Endothelial cell of umbilical vein (primary cell): ENCODE data around the gene RAB5IF. TPM values are rescaled to one million over a fixed set of nuclear protein-coding genes. Genes with fewer than 3 reads are reported as not detected.

Experiments
- BruUV-seq: library from RNA; stranded (reverse); fragments of 400-500 nt; replicated peaks from 2 replicates; lab custom pipeline; 2021; lab: Mats Ljungman, UMichigan
- CTCF ChIA-PET: fragments of 300-600, 350-600 bp; sonication (Branson Sonifier 250); formaldehyde crosslinking; loops from one replicate; lab custom pipeline; 2021; ENCODE audit warnings: antibody characterized with exemption, inconsistent platforms; lab: Charles Lee
- POLR2A ChIA-PET: fragments of 300-600, 350-600 bp; sonication (Branson Sonifier 250); formaldehyde crosslinking; loops from one replicate; lab custom pipeline; 2021; ENCODE audit warnings: antibody characterized with exemption, inconsistent platforms; lab: Charles Lee
- DNase-seq: peaks from one replicate; pipeline ENCODE4 v3.0.0-alpha.2; 2011; ENCODE audit warnings: low read depth, low spot score
- FAIRE-seq: peaks from 2 replicates; lab custom pipeline; 2011; peaks lifted over from hg19 to GRCh38; lab: Jason Lieb, UNC
- H2AFZ ChIP-seq: 2 replicates; pipeline ENCODE4 v1.6.0; 2012; ENCODE audit warnings: low read depth, low read length, control low read depth, inconsistent platforms
- H3K27ac ChIP-seq: 2 replicates; pipeline ENCODE4 v1.5.1; 2011; ENCODE audit warnings: low read depth, mild to moderate bottlenecking, control low read depth, low read length, moderate library complexity; ENCODE audit not compliant: insufficient read depth
- H3K27me3 ChIP-seq, 2 experiments: 2 replicates each; pipeline versions ENCODE4 v1.6.0 to v1.6.1; 2011; ENCODE audit warnings: low read length in 2 of 2, mixed read lengths in 1 of 2; ENCODE audit not compliant: control insufficient read depth in 2 of 2, insufficient read depth in 2 of 2
- H3K36me3 ChIP-seq, 2 experiments: 2 replicates in 1 of 2; 3 replicates in 1 of 2; pipeline ENCODE4 v1.5.1; 2011; ENCODE audit warnings: low read length in 2 of 2, mild to moderate bottlenecking in 1 of 2, moderate library complexity in 1 of 2; ENCODE audit not compliant: control insufficient read depth in 2 of 2, insufficient read depth in 2 of 2; ENCODE audit errors: extremely low read depth in 1 of 2
- H3K4me1 ChIP-seq: 3 replicates; pipeline ENCODE4 v1.5.1; 2011; ENCODE audit warnings: mild to moderate bottlenecking, low read length; ENCODE audit not compliant: control insufficient read depth, insufficient read depth; ENCODE audit errors: extremely low read depth
- H3K4me2 ChIP-seq: 2 replicates; pipeline ENCODE4 v1.6.1; 2011; ENCODE audit warnings: low read length, control low read depth, mixed read lengths; ENCODE audit not compliant: insufficient read depth
- H3K4me3 ChIP-seq, 3 experiments: fragments of 200-600 bp in 1 of 3; sonication (generic), shearing (Covaris generic) in 1 of 3; replicated peaks in 1 of 3; 2 replicates each; pipeline ENCODE4 v1.5.1; 2011 to 2016; ENCODE audit warnings: control low read depth in 3 of 3, low read length in 3 of 3, mild to moderate bottlenecking in 2 of 3, inconsistent platforms in 1 of 3, low read depth in 1 of 3, moderate library complexity in 1 of 3; ENCODE audit not compliant: insufficient read depth in 1 of 3
- H3K79me2 ChIP-seq: 2 replicates; pipeline ENCODE4 v1.6.0; 2012; ENCODE audit warnings: low read length, inconsistent platforms; ENCODE audit not compliant: control insufficient read depth, insufficient read depth
- H3K9ac ChIP-seq: replicated peaks from 2 replicates; pipeline ENCODE3; 2011; ENCODE audit warnings: low read length, control low read depth; ENCODE audit not compliant: insufficient read depth; ENCODE audit errors: extremely low read depth
- H3K9me1 ChIP-seq: replicated peaks from 3 replicates; pipeline ENCODE4 v1.6.0; 2011; ENCODE audit warnings: mild to moderate bottlenecking, low read length; ENCODE audit not compliant: control insufficient read depth, insufficient read depth; ENCODE audit errors: extremely low read depth
- H3K9me3 ChIP-seq: replicated peaks from 2 replicates; pipeline ENCODE4 v1.5.1; 2012; ENCODE audit warnings: low read length, inconsistent platforms; ENCODE audit not compliant: control insufficient read depth, insufficient read depth
- H4K20me1 ChIP-seq: replicated peaks from 2 replicates; pipeline ENCODE3; 2011; ENCODE audit warnings: mild to moderate bottlenecking, low read length; ENCODE audit not compliant: control insufficient read depth, insufficient read depth; ENCODE audit errors: extremely low read depth
- EZH2 ChIP-seq: IDR thresholded peaks from 2 replicates; pipeline ENCODE4 v1.6.1; 2012; ENCODE audit warnings: borderline replicate concordance, low read depth, mild to moderate bottlenecking, moderate library complexity, low read length, inconsistent platforms; ENCODE audit not compliant: severe bottlenecking
- FOS ChIP-seq: IDR thresholded peaks from 2 replicates; pipeline ENCODE4 v1.6.1; 2011; ENCODE audit warnings: mild to moderate bottlenecking, low read length, moderate library complexity, borderline replicate concordance; ENCODE audit not compliant: insufficient read depth
- GATA2 ChIP-seq: IDR thresholded peaks from 2 replicates; pipeline ENCODE4 v1.7.0; 2011; ENCODE audit warnings: low read depth, mild to moderate bottlenecking, moderate library complexity, mixed read lengths, low read length; ENCODE audit not compliant: insufficient read length, insufficient read depth
- JUN ChIP-seq: IDR thresholded peaks from 2 replicates; pipeline ENCODE4 v1.6.1; 2011; ENCODE audit warnings: borderline replicate concordance, low read depth; ENCODE audit not compliant: insufficient read length, insufficient read depth
- MYC ChIP-seq: IDR thresholded peaks from one replicate; pipeline ENCODE4 v1.6.1; 2011; ENCODE audit warnings: mild to moderate bottlenecking, low read depth, low read length
- POLR2A ChIP-seq: IDR thresholded peaks from 2 replicates; pipeline ENCODE4 v1.6.1; 2012; ENCODE audit warnings: low read depth, mild to moderate bottlenecking, control low read depth, low read length
- POLR2AphosphoS5 ChIP-seq: IDR thresholded peaks from 2 replicates; pipeline ENCODE4 v1.6.1; 2012; ENCODE audit warnings: low read depth, mild to moderate bottlenecking, control low read depth, low read length, moderate library complexity; ENCODE audit not compliant: insufficient read depth
- dilution Hi-C: fragments of 300-500 bp; cut with MboI; formaldehyde crosslinking; loops from one replicate; pipeline ENCODE4 v1.15.0; 2019; ENCODE audit warnings: low sequenced_read_pairs; ENCODE audit not compliant: extremely low pct_ligation_motif_present
- intact Hi-C: fragments of 100-400 bp; cut with micrococcal nuclease; formaldehyde crosslinking; loops from one replicate; pipeline ENCODE4 v1.10.0; 2022
- polyA plus RNA-seq, 4 experiments: library from polyadenylated mRNA; depleted of rRNA in 3 of 4; stranded (reverse) in 3 of 4; unstranded in 1 of 4; fragments of >200 nt; gene quantifications; 2 replicates each; pipeline versions ENCODE4 v1.2.1 to v1.2.3, GENCODE V29; 2011 to 2012; ENCODE audit warnings: missing spikeins in 1 of 4
- total RNA-seq: library from RNA; stranded (reverse); gene quantifications from 2 replicates; pipeline ENCODE4 v1.2.3, GENCODE V29; 2021
- TF ChIP-seq, protein P1 (sequence below): IDR thresholded peaks from 2 replicates; pipeline ENCODE4 v1.6.1; 2011; ENCODE audit not compliant: insufficient read depth, insufficient read length
- TF ChIP-seq, protein P2 (sequence below), 2 donors: IDR thresholded peaks; 1 replicate in 1 of 2; 2 replicates in 1 of 2; pipeline ENCODE4 v1.5.1; 2011; ENCODE audit warnings: low read length in 2 of 2, mild to moderate bottlenecking in 2 of 2, moderate library complexity in 2 of 2, control low read depth in 1 of 2, inconsistent platforms in 1 of 2, low read depth in 1 of 2; ENCODE audit not compliant: insufficient read depth in 1 of 2; ENCODE audit errors: extremely low read depth in 1 of 2

RAB5IF gene
- total and polyA plus RNA-seq, 2 donors (not counting 3 experiments of a cell fraction or from before 2014, with no cell fraction given) = 113 to 162 TPM

DNA sequence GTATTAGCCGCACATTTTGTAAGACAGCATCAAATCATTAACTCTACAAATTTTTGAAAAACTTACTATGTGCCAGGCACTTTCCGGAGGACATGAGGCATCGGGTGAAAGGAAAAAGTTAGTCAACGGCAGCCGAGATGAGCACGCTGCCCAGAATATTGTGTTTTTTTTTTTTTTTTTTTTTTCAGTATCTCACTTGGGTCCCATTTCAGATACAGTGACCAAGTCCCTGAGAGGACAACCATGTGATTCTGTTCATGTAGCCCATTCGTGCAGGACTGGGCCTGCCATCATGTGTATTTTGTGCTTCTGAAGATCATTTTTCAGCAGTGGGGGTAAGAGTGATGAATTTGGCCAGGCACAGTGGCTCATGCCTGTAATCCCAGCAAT, 39.1 kb downstream of the RAB5IF start:
- intact Hi-C loops = no loop called here
- POLR2A ChIA-PET = no interaction called here
- no peaks in the 10 kb centered on the region for H3K9me1 ChIP-seq
- dilution Hi-C loops = no loop called here
- FAIRE-seq = no peak
- no peak overlapping the region for H3K4me2 ChIP-seq
- H3K27me3 ChIP-seq = no peaks in the 10 kb centered on the region
- CTCF ChIA-PET = no interaction called here
- H3K4me1 ChIP-seq = no peaks in the 10 kb centered on the region
- no peaks in the 10 kb centered on the region for H4K20me1 ChIP-seq
- H3K27ac ChIP-seq = no peak overlapping the region
- no peak overlapping the region for H2AFZ ChIP-seq
- DNase-seq = no peak
- TF ChIP-seq, protein P1, sequence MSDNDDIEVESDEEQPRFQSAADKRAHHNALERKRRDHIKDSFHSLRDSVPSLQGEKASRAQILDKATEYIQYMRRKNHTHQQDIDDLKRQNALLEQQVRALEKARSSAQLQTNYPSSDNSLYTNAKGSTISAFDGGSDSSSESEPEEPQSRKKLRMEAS = no peak
- TF ChIP-seq MYC = no peak
- TF ChIP-seq, protein P2, sequence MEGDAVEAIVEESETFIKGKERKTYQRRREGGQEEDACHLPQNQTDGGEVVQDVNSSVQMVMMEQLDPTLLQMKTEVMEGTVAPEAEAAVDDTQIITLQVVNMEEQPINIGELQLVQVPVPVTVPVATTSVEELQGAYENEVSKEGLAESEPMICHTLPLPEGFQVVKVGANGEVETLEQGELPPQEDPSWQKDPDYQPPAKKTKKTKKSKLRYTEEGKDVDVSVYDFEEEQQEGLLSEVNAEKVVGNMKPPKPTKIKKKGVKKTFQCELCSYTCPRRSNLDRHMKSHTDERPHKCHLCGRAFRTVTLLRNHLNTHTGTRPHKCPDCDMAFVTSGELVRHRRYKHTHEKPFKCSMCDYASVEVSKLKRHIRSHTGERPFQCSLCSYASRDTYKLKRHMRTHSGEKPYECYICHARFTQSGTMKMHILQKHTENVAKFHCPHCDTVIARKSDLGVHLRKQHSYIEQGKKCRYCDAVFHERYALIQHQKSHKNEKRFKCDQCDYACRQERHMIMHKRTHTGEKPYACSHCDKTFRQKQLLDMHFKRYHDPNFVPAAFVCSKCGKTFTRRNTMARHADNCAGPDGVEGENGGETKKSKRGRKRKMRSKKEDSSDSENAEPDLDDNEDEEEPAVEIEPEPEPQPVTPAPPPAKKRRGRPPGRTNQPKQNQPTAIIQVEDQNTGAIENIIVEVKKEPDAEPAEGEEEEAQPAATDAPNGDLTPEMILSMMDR (IDR thresholded peaks at IDR 0.05; ENCODE audit: extremely low read depth in 1 of 2, insufficient read depth in 1 of 2, low read depth in 1 of 2, low read length in 2 of 2) = no peak
- TF ChIP-seq POLR2AphosphoS5 = no peak
- no peak for TF ChIP-seq JUN
- no peak for TF ChIP-seq FOS
- TF ChIP-seq EZH2 = no peak
- TF ChIP-seq POLR2A = no peak
- TF ChIP-seq GATA2 = no peak
- no peaks in the 10 kb centered on the region for H3K9me3 ChIP-seq
- no peaks in the 10 kb centered on the region for H3K79me2 ChIP-seq
- no peak overlapping the region for H3K9ac ChIP-seq
- no TSS peak for BruUV-seq
- H3K4me3 ChIP-seq = no peak overlapping the region
- H3K36me3 ChIP-seq = no peaks in the 10 kb centered on the region
